IPS-18c (cell line): ENCODE results near the gene TCEA3.

Experiments
- H3K4me3 ChIP-seq: 2 replicates; pipeline ENCODE4 v1.7.0; 2013; ENCODE audit warnings: low read depth, mild to moderate bottlenecking, low read length, moderate library complexity; ENCODE audit not compliant: insufficient read depth
- H3K9me3 ChIP-seq: one replicate; pipeline ENCODE4 v1.6.1; 2013; ENCODE audit warnings: mild to moderate bottlenecking, low read length, moderate library complexity; ENCODE audit not compliant: control insufficient read depth, insufficient read depth

The TCEA3 gene

DNA sequence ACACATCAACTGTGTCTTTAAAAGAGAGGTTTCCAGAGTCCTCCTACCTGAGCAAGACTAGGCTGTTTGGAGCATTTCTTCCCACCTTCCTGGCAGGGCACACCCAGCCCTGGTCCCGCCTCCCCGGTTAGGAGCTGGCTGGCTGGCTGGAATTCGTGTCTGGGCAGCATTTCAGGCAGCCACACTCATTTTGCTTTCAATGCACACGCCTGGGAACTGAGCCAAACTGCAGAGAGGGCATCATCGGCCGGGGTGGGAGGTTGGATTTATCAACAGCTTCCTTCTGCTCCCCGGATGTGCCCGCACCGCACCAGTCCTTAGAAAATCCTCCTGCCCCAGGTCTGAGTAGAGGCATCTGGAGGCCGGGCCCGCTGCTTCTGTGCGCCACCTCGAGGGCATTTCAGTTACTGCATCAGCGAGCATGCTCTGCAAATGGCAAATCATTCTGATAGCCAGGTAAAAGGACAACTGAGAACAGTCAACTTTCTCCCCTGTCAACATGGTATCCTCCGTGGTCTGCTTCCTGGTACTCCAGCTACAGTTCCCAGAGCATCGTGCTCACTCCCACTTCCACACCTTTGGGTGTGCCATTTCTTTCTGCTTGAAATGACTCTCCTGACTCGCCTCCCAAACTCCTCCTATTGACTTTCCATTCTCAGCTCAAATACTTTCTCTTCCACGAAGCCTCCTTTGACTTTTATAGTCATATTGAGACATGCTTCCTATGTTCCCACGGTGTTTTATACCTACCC is 20.6 kb downstream of the TCEA3 start:
- no peaks in the 10 kb centered on the region for H3K9me3 ChIP-seq
- H3K4me3 ChIP-seq, result peak overlapping the region; percentile 25; the same call in 1 of the 2 replicates

DNA sequence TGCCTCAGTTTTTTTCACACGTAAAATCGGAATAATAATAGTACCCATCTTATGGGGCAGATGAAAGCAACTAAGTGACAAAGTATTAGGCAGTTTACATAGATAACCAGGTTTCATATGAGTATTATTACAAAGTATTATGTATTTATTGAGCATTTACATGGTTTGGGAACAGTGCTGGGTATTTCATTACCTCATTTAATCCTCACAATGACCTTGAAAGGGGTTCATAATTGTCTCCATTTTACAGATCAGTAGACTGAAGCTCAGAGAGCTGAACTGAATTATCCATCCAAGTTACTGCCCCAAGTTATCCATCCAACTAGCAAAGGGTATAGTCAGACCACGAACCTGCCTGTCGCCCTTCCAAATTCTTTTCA is 21.2 kb downstream of the TCEA3 start:
- Histone ChIP-seq H3K9me3 (no peaks in the 10 kb centered on the region), H3K4me3 (peak overlapping the region; percentile 25; the same call in 1 of the 2 replicates)

DNA sequence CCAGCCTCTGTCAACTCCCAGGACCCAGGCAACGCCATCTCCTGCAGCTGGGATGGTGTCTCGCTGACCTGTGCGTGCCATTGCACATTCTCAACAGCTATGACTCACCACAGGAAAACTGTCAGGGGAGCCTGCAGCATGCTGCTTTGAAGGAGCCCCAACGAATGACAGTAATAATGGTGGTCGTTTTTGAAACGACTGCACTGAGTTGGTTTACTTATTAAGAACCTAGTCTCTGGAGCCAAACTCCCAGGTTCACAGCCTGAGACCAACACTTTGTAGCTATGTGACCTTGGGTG is 21.6 kb downstream of the TCEA3 start:
- Histone ChIP-seq H3K4me3 (no peak overlapping the region), H3K9me3 (no peaks in the 10 kb centered on the region)

DNA sequence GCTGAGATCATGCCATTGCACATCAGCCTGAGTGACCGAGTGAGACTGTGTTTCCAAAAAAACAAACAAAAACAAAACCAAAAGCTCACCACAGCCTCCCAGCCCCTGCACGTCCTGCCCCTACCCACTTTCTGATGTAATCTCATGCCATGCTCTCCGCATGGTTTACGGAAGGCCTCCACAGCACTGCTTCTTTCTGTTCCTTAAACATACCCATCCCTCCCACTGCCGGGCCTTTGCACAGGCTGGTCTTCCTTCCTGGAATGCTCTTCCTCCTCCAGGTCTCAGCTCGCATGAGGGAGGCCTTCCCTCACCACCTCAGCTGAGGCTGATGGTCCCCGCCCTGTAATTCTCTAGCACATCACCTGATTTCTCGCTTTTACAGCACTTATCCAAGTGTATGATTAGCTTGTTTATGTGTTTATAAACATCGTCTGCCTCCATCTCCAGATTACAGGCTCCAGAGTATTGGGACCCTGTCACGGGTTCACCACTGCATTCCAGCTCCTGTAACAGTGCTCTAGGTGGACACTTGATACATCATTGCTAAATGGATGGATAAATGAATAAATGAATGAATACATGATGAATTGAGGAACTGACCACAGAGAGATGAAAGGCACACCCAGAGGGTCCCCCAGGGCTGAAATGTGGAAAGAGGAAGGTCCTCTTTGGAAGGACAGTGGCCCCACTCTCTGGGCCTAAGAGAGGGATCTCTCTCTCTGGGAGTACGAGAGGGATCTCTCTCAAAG is 22.1 kb downstream of the TCEA3 start:
- H3K4me3 ChIP-seq, result no peak overlapping the region
- H3K9me3 ChIP-seq, result no peaks in the 10 kb centered on the region

DNA sequence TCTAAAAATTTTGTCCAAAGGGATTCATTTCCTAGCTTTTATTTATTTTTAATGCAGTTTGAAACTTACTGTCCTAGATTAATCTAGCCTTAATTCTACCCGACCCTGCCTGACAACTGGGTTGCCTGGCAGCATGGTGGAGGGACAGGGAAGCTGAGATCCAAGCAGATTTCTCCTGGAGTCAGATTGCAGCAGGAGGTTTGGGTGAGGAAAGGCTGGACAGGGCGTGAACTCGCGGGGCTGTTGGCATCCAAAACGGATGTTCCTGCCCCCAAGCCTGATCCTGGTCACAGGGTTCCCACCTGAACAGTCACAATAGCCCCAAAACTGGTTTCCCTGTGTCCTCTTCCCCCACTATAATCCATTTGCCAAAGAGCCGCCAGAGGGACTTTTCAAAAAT is 23.2 kb downstream of the TCEA3 start:
- no peak overlapping the region for H3K4me3 ChIP-seq
- no peaks in the 10 kb centered on the region for H3K9me3 ChIP-seq

DNA sequence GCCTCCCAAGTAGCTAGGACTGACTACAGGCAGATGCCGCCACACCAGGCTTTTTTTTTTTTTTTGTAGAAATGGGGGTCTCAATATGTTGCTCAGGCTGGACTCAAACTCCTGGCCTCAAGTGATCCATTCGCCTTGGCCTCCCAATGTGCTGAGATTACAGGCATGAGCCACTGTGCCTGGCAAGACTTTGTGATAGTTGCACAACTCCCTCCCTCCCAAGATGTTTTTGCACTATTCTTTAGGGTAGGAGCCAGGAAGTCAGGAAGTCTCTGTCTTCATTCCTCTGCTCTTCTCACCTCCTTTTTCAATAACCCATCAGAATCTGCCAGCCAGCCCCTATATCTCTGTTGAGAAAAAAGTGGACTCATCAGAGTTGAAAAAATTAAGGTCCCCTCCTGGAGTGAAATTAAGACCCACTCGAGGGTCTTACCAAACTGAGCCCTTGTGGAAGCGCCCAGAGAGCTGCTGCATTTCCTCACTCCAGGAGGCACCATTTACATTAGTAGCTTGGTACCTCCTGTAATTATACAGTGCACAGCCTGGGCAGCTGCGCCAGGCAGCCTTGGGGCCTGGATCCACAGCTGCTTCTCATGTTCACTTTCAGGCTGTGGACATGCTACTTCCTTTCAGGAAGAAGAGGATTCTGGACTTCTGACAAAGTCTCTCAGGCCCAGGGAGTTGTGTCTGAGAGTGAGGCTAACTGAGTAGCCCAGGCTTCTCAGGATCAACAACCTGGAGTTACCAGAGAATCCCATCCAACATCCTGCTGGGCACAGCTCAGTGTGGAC is 24.0 kb downstream of the TCEA3 start:
- Histone ChIP-seq H3K9me3 (no peaks in the 10 kb centered on the region), H3K4me3 (no peak overlapping the region)

DNA sequence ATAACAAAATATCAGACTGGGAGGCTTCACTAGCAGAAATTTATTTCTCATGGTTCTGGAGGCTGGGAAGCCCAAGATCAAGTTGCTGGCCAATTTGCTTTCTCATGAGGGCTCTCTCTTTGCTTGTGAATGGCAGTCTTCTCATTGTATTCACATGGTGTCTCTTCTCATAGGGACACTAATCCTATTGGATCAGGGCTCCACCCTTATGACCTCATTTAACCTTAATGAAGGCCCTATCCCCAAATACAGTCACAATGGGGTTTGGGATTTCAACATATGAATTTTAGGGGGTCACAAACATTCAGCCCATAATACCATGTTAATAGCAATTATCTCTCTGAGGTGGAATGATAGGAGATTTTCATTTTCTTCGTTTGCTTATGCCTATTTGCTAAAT is 25.3 kb downstream of the TCEA3 start:
- Histone ChIP-seq H3K4me3 (no peak overlapping the region), H3K9me3 (no peaks in the 10 kb centered on the region)

DNA sequence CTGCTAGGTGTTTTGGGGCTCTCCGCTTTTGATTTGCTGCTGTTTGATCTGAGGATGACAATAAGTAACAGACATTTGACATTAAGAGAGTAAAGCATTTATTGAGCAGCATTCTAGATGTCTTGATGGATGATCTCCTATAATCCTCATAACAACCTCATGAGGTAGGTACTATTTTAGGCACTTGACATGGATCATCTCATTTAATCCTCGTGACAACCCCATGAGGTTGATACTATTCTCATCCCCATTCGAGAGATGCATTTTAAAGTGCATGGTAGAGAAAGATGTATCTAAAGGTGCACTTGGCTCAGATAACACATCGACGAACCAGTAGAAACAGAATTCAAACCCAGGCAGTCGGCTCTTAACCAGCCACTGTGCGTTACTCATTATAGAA is 26.6 kb downstream of the TCEA3 start:
- Histone ChIP-seq H3K9me3 (no peaks in the 10 kb centered on the region), H3K4me3 (no peak overlapping the region)

DNA sequence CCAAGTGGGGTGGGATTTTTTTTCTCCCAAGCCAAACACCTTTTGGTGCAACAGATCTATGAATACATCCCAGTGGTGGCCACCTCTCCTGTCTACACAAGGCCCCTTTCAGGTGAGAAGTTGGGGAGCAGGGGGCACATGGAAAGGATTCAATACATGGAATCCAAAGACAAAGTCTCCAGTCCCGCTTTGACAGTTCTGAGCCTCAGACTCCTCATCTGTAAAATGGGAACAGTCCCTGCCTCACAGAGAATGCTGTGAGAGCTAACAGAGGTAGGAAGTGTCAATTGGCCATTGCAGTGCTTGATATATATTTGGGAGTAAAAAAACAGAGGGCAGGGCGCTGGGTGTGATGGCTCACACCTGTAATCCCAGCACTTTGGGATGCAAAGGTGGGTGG is 28.2 kb downstream of the TCEA3 start:
- Histone ChIP-seq H3K4me3 (no peak overlapping the region), H3K9me3 (no peaks in the 10 kb centered on the region)

DNA sequence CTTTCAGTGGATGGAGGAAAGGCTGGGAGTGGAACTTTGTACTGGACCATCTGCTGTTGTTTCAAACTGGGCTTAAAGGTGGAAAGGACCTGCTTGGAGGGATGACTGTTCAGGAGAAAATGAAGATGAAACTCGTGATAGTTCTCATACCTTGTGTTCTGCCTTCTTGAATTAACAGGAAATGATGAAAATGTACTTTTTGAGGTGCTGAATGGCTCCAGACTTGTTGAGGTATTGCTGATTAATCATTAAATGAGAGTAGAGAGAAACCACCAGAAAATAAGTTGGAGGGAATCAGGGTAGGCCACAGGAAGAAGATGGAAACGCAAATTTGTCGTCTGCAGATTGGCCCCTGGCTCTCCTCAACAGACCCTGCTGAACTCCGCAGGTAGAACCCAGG is 28.7 kb downstream of the TCEA3 start:
- H3K9me3 ChIP-seq, result no peaks in the 10 kb centered on the region
- no peak overlapping the region for H3K4me3 ChIP-seq

DNA sequence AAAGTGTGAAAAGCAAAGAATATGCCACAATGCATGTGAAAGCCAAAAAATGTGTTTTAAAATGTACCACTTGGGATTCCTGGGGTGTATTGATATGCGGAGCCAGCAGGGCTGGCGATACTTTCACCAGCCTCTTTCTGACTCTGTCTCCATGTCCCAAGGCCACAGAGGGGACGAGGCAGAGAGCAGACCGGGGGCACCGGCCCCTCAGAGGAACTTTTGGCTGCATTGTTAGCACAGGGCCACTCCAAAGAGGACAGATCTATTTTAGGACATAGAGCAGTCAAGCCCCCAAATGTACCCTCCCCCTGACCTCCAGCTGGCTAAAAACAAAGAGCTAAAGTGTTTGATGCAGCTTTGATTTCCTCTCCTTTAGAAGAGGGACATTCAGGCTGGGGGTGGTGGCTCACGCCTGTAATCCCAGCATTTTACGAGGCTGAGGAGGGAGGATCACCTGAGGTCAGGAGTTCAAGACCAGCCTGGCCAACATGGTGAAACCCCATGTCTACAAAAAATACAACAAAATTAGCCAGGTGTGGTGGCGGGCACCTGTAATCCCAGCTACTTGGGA is 29.3 kb downstream of the TCEA3 start:
- H3K9me3 ChIP-seq, result no peaks in the 10 kb centered on the region
- H3K4me3 ChIP-seq, result no peak overlapping the region

DNA sequence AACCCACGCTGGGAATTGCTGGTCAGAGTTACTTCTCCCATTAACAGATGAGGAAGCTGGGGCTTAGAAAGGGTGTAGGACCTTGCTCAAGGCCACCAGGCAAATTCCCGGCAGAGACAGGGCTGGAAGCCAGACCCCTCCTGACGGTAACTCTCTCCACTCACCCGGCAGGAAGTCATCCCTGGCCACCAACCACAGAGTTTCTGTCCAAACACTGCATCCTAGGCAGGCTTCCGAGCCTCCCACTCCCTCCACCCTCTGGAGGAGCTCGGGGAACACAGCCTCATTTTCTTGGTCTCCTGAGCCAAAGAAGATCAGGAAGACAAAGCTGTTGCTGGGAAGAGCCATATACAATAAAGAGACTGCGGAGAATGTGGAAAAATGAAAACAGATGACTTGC is 29.9 kb downstream of the TCEA3 start:
- Histone ChIP-seq H3K9me3 (no peaks in the 10 kb centered on the region), H3K4me3 (no peak overlapping the region)

DNA sequence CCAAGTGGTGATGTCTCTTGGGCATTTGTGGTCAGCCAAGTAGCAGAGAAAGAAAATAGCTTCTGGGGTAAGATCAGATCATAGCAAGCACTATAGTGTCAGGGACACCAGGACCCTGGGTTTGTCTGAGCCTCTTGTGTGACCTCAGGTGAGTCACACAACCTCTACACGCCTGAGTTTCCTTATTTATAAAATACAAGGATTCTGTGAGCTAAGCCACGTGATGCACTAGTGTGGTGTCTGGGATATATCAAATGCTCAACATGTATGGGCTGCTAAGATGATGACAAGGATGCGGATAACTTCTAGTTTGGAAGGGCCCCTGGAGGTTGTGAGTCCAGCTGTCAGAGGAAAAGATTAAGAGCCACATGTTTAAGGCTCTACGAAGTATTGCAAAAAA is 30.4 kb downstream of the TCEA3 start:
- Histone ChIP-seq H3K9me3 (no peaks in the 10 kb centered on the region), H3K4me3 (no peak overlapping the region)

DNA sequence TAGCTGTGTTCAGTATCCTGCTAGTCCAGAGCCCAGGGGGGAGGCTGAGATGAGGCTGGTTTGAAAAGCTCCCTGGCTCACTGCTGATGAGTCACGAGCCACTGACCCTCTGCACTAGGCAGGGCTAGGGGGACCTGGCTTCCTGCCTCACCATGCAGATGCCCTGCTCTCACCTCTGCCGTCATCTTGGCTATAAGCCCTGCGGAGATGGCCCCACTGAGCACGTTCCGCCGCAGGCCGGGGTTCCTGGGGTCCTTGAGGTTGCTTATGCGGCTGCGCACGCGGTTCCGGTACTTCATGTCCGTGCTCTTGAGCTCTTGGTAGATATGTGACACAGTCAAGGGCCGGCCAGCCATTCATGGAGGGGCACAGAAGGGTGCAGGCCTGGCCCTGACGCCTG is 30.8 kb downstream of the TCEA3 start:
- no peak overlapping the region for H3K4me3 ChIP-seq
- H3K9me3 ChIP-seq, result no peaks in the 10 kb centered on the region

DNA sequence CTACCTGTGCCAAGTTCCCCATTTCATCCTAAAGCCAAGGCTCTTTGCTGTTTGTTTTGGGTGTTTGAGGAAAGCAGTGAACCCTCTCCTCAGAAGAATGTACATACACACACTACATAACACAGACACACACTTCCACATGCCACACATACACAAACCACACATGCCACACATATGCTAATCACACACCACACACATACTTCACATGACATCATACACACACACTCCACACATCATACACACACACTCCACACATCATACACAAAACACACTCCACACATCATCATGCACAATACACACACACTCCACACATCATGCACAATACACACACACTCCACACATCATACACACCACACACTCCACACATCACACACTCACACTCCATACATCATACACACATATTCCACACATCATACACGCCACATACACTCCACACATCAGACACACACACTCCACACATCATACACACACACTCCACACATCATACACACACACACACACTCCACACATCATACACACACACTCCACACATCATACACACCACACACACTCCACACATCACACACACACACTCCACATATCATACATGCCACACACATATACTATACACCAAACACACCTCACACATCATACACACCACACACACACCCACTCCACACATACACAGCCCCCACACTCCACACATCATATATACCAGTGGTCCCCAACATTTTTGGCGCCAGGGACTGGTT is 32.3 kb downstream of the TCEA3 start:
- Histone ChIP-seq H3K9me3 (no peaks in the 10 kb centered on the region), H3K4me3 (no peak overlapping the region)

DNA sequence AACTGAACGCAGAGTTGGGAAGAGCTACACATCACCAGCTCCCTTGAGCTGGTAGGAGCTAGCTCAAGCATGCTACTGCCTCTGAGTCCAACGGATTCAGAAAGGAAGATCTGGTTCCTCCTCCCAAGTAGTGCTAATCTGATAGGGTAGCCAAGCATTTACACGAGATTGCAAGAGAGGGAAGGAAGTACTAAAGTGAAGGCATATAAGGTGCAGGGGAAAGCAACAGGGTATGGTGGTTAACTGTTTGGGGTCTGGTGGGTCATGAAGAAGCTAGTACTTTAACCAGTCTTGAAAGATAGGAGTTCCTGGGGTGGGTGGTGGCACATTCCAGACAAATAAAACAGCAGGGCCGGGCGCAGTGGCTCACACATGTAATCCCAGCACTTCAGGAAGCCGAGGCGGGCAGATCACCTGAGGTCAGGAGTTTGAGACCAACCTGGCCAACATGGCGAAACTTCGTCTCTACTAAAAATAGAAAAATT is 34.7 kb downstream of the TCEA3 start:
- Histone ChIP-seq H3K4me3 (no peak overlapping the region), H3K9me3 (no peaks in the 10 kb centered on the region)

DNA sequence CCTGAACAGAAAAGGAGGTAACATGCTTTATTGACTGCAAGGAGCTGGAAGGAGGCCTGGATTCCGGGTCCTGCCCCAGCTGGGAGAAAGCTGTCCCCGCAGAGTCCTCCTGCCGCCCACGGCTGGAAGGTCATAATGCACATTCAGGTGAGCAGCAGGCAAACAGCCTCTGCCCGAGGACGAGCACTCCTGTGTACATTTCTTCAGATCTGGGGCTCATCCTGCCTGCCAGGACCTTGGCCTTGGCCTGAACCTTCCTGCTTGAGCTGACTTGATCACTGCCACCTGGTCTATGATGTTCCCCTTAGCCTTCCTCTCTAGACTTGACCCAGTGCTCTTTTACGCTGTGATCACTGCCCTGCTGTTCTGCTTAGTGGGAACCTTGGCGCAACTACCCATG is 37.1 kb downstream of the TCEA3 start:
- no peaks in the 10 kb centered on the region for H3K9me3 ChIP-seq

More for the DNA sequence above, 37.1 kb downstream of the TCEA3 start:
- H3K4me3 ChIP-seq, result no peak overlapping the region
